ENCODE results near the gene JAZF1. TPM values are rescaled to one million over a fixed set of nuclear protein-coding genes. Genes with fewer than 3 reads are reported as not detected.

The JAZF1 gene
- total and polyA plus RNA-seq, 9 donors, result 10.4 to 36.0 (median 19.9) TPM

- no peak overlapping the region for H3K4me3 ChIP-seq
- H3K27ac ChIP-seq, result no peak overlapping the region
- no peaks in the 10 kb centered on the region for H3K27me3 ChIP-seq
- no peaks in the 10 kb centered on the region for H3K36me3 ChIP-seq
- TF ChIP-seq, protein P1, sequence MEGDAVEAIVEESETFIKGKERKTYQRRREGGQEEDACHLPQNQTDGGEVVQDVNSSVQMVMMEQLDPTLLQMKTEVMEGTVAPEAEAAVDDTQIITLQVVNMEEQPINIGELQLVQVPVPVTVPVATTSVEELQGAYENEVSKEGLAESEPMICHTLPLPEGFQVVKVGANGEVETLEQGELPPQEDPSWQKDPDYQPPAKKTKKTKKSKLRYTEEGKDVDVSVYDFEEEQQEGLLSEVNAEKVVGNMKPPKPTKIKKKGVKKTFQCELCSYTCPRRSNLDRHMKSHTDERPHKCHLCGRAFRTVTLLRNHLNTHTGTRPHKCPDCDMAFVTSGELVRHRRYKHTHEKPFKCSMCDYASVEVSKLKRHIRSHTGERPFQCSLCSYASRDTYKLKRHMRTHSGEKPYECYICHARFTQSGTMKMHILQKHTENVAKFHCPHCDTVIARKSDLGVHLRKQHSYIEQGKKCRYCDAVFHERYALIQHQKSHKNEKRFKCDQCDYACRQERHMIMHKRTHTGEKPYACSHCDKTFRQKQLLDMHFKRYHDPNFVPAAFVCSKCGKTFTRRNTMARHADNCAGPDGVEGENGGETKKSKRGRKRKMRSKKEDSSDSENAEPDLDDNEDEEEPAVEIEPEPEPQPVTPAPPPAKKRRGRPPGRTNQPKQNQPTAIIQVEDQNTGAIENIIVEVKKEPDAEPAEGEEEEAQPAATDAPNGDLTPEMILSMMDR (IDR thresholded peaks at IDR 0.05), result no peak
- no peak for TF ChIP-seq POLR2A (IDR thresholded peaks at IDR 0.05)
- TF ChIP-seq EP300 (IDR thresholded peaks at IDR 0.05), result no peak
- intact Hi-C loops (cut with DNase I), result loop anchor here in 1 of 4 donors (10.0 kb wide), 1 partner anchor 161 kb away; the partner anchor contains the start of gene TAX1BP1
- DNase-seq, result no peak
- WGBS, 3 donors, result 72 to 75% (median 72%) methylated on average over 4 of the region's 4 CpGs
- H3K9me3 ChIP-seq, result no peaks in the 10 kb centered on the region
- H3K4me1 ChIP-seq (ENCODE audit: insufficient read depth), result peaks cover 2% of the 10 kb centered on the region
These were observed 274.6 kb downstream of the JAZF1 start for GRCh38 chr7:27905951-27906350.

DNA sequence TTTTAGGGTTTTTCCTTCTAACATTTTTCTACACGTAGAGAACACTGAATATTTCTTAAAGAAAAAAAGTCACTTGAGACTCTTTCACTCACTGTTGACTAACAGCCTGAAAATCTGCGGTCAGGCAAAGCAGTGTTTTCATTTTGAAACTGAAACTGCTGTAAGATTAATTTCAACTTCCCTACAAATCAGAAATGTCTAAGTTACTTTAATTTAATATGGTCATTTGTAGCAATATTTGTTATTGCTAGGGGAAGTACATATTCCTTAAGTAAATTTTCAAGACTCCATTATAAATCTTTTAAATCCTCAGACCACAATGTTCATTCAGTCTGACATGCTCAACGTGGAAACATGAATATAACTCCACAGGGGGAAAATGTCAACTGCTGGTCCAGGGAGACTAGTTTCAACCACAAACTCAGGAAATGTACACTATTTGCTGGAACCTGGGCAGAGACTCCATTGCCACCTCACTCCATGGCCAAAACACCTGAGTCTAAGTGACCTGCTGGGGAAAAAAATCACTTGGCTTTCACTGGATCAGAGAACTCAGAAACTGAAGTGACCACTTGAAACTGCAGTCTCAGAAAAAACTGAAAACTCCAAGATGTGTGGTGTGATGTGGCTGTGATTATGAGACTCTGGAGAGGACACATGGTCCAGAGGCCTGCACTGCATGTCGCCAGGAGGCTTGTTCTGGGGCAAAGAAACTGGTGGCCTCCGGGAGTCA, 279.4 kb downstream of the JAZF1 start:
- Histone ChIP-seq H3K9me3 (no peaks in the 10 kb centered on the region), H3K27ac (no peak overlapping the region), H3K4me3 (no peak overlapping the region), H3K36me3 (no peaks in the 10 kb centered on the region), H3K27me3 (no peaks in the 10 kb centered on the region), H3K4me1 (ENCODE audit: insufficient read depth) (peaks cover 9% of the 10 kb centered on the region)
- 24 to 34% (median 26%) methylated on average over 5 of the region's 5 CpGs for WGBS, 3 donors
- no peak for TF ChIP-seq EP300 (IDR thresholded peaks at IDR 0.05)
- TF ChIP-seq, protein P1 (IDR thresholded peaks at IDR 0.05), result no peak
- TF ChIP-seq POLR2A (IDR thresholded peaks at IDR 0.05), result no peak
- DNase-seq, result no peak
- intact Hi-C loops (cut with DNase I), result loop anchor here in 1 of 4 donors (10.0 kb wide), 1 partner anchor 156 kb away; the partner anchor contains the start of gene TAX1BP1

DNA sequence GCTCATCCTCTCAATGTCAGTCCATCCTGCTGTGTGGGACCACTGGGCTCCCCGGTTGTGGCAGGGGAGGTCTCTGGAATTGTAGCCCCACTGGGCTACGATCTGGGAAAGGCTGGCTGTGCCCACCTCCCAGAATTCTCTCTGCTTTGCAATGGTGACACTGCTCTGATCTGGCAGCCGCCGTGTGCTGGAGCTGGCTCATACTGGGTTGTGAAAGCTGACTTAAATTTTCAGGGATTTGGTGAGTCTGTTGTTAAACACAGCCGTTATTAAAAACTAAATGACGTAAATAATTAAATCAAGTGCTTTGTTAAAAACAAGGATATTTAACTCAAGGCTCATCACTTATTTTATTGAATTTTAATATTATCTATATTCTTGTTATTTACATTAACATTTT, 280.6 kb downstream of the JAZF1 start:
- Histone ChIP-seq H3K36me3 (no peaks in the 10 kb centered on the region), H3K4me3 (no peak overlapping the region), H3K27me3 (no peaks in the 10 kb centered on the region), H3K27ac (no peak overlapping the region), H3K4me1 (ENCODE audit: insufficient read depth) (peaks cover 9% of the 10 kb centered on the region), H3K9me3 (no peaks in the 10 kb centered on the region)
- no peak for TF ChIP-seq POLR2A (IDR thresholded peaks at IDR 0.05)
- TF ChIP-seq EP300 (IDR thresholded peaks at IDR 0.05), result no peak
- TF ChIP-seq, protein P1 (IDR thresholded peaks at IDR 0.05), result no peak
- intact Hi-C loops (cut with DNase I), result loop anchor here in 1 of 4 donors (10.0 kb wide), 1 partner anchor 155 kb away; the partner anchor contains the start of gene TAX1BP1
- no peak for DNase-seq
- 89 to 95% (median 93%) methylated on average over 6 of the region's 6 CpGs for WGBS, 3 donors

GRCh38 chr7:27899601-27900000, 281.0 kb downstream of the JAZF1 start:
- H3K27me3 ChIP-seq, result no peaks in the 10 kb centered on the region
- H3K4me3 ChIP-seq, result no peak overlapping the region
- no peak overlapping the region for H3K27ac ChIP-seq
- 95 to 96% (median 95%) methylated on average over 2 of the region's 2 CpGs for WGBS, 3 donors
- no peaks in the 10 kb centered on the region for H3K36me3 ChIP-seq
- intact Hi-C loops (cut with DNase I), result no loop called here
- no peak for DNase-seq
- H3K9me3 ChIP-seq, result no peaks in the 10 kb centered on the region
- H3K4me1 ChIP-seq (ENCODE audit: insufficient read depth), result peaks cover 9% of the 10 kb centered on the region
- no peak for TF ChIP-seq POLR2A (IDR thresholded peaks at IDR 0.05)
- no peak for TF ChIP-seq EP300 (IDR thresholded peaks at IDR 0.05)
- TF ChIP-seq, protein P1 (IDR thresholded peaks at IDR 0.05), result no peak
